IMR-90 (cell line): ENCODE data around the gene UCK2. TPM values are rescaled to one million over a fixed set of nuclear protein-coding genes. Genes with fewer than 3 reads are reported as not detected.

Experiments used
- ATAC-seq: fragments of 200-7000 bp; cut with Tn5 transposase; 2 replicates; pipeline ENCODE4 v1.9.1; 2020; ENCODE audit warnings: low read depth, mild to moderate bottlenecking, moderate library complexity
- BruUV-seq: library from RNA; stranded (reverse); fragments of 400-500 nt; replicated peaks from 2 replicates; lab custom pipeline; 2021; lab: Mats Ljungman, UMichigan
- CTCF ChIA-PET: fragments of 300-600 bp; formaldehyde crosslinking; extraction: SDS; loops from one replicate; lab custom pipeline; 2021; ENCODE audit warnings: antibody characterized with exemption; lab: Yijun Ruan, JAX
- POLR2A ChIA-PET: fragments of 300-600 bp; sonication (Branson Sonifier 250); formaldehyde crosslinking; loops from one replicate; lab custom pipeline; 2022; ENCODE audit warnings: antibody characterized with exemption; ENCODE audit not compliant: unreplicated experiment; lab: Charles Lee
- DNase-seq: peaks from one replicate; pipeline ENCODE4 v3.0.0; 2013
- H2AFZ ChIP-seq: replicated peaks from 2 replicates; pipeline ENCODE3; 2013; ENCODE audit warnings: low read length, mild to moderate bottlenecking; ENCODE audit not compliant: poor library complexity
- H2AK5ac ChIP-seq: 2 replicates; pipeline ENCODE4 v1.6.1; 2013; ENCODE audit warnings: low read depth, low read length, inconsistent platforms
- H2AK9ac ChIP-seq: replicated peaks from 2 replicates; pipeline ENCODE3; 2013; ENCODE audit warnings: mild to moderate bottlenecking, low read depth, low read length, moderate library complexity; ENCODE audit not compliant: poor library complexity
- H2BK120ac ChIP-seq: 2 replicates; pipeline ENCODE4 v1.6.1; 2013; ENCODE audit warnings: low read depth, low read length, inconsistent platforms
- H2BK15ac ChIP-seq: 3 replicates; pipeline ENCODE4 v1.6.1; 2013; ENCODE audit warnings: low read depth, low read length, inconsistent platforms
- H2BK20ac ChIP-seq: 2 replicates; pipeline ENCODE4 v1.6.1; 2013; ENCODE audit warnings: low read depth, mild to moderate bottlenecking, inconsistent platforms, low read length, moderate library complexity
- H2BK5ac ChIP-seq: 2 replicates; pipeline ENCODE4 v1.6.1; 2013; ENCODE audit warnings: mild to moderate bottlenecking, low read depth, low read length, inconsistent platforms; ENCODE audit not compliant: poor library complexity, severe bottlenecking
- H3K14ac ChIP-seq: replicated peaks from 2 replicates; pipeline ENCODE4 v1.6.1; 2013; ENCODE audit warnings: low read depth, low read length, inconsistent platforms
- H3K18ac ChIP-seq: 2 replicates; pipeline ENCODE4 v1.6.1; 2013; ENCODE audit warnings: low read depth, low read length, control low read depth
- H3K23ac ChIP-seq: 2 replicates; pipeline ENCODE4 v1.6.1; 2013; ENCODE audit warnings: low read depth, low read length, inconsistent platforms
- H3K27ac ChIP-seq: 2 replicates; pipeline ENCODE4 v1.5.1; 2013; ENCODE audit warnings: mild to moderate bottlenecking, control low read depth, low read length; ENCODE audit not compliant: insufficient read depth
- H3K27me3 ChIP-seq: 2 replicates; pipeline ENCODE4 v1.6.1; 2013; ENCODE audit warnings: low read length; ENCODE audit not compliant: control insufficient read depth, insufficient read depth
- H3K36me3 ChIP-seq: 2 replicates; pipeline ENCODE4 v1.6.1; 2013; ENCODE audit warnings: low read length, mixed read lengths; ENCODE audit not compliant: control insufficient read depth, insufficient read depth
- H3K4ac ChIP-seq: 2 replicates; pipeline ENCODE4 v1.6.1; 2013; ENCODE audit warnings: low read depth, low read length, inconsistent platforms
- H3K4me1 ChIP-seq: 2 replicates; pipeline ENCODE4 v1.6.1; 2013; ENCODE audit warnings: low read length, mixed read lengths; ENCODE audit not compliant: control insufficient read depth, insufficient read depth
- H3K4me2 ChIP-seq: 2 replicates; pipeline ENCODE4 v1.6.1; 2013; ENCODE audit warnings: low read depth, mild to moderate bottlenecking, control low read depth, low read length, moderate library complexity
- H3K4me3 ChIP-seq: 2 replicates; pipeline ENCODE4 v1.5.1; 2013; ENCODE audit warnings: low read depth, mild to moderate bottlenecking, control low read depth, low read length, moderate library complexity; ENCODE audit not compliant: insufficient read depth
- H3K56ac ChIP-seq: 2 replicates; pipeline ENCODE4 v1.6.1; 2013; ENCODE audit warnings: low read length, inconsistent platforms; ENCODE audit not compliant: insufficient read depth; ENCODE audit errors: extremely low read depth
- H3K79me1 ChIP-seq, 2 experiments: 2 replicates each; pipeline ENCODE4 v1.6.1; 2013; ENCODE audit warnings: low read length in 2 of 2, inconsistent platforms in 1 of 2, low read depth in 1 of 2
- H3K9ac ChIP-seq: 2 replicates; pipeline ENCODE4 v1.6.1; 2013; ENCODE audit warnings: low read depth, low read length, control low read depth
- H3K9me1 ChIP-seq: 2 replicates; pipeline ENCODE4 v1.6.1; 2013; ENCODE audit warnings: low read length, inconsistent platforms; ENCODE audit not compliant: insufficient read depth
- H3K9me3 ChIP-seq: 2 replicates; pipeline ENCODE4 v1.6.1; 2013; ENCODE audit warnings: low read length; ENCODE audit not compliant: control insufficient read depth, insufficient read depth
- H4K20me1 ChIP-seq: 2 replicates; pipeline ENCODE4 v1.6.1; 2013; ENCODE audit warnings: low read length, inconsistent platforms; ENCODE audit not compliant: insufficient read depth
- H4K5ac ChIP-seq: 2 replicates; pipeline ENCODE4 v1.6.1; 2013; ENCODE audit warnings: mild to moderate bottlenecking, low read depth, low read length, control low read depth
- H4K8ac ChIP-seq, 2 experiments: 2 replicates each; pipeline ENCODE4 v1.6.1; 2013; ENCODE audit warnings: low read depth in 2 of 2, low read length in 2 of 2, control low read depth in 1 of 2, inconsistent platforms in 1 of 2
- H4K91ac ChIP-seq: 2 replicates; pipeline ENCODE4 v1.6.1; 2013; ENCODE audit warnings: low read depth, low read length, inconsistent platforms; ENCODE audit not compliant: insufficient read depth
- MAZ ChIP-seq: IDR thresholded peaks from 2 replicates; pipeline ENCODE4 v1.6.1; 2012; ENCODE audit warnings: low read depth, mild to moderate bottlenecking, low read length, improper control_type of control experiment, moderate library complexity, borderline replicate concordance
- MXI1 ChIP-seq: IDR thresholded peaks from 2 replicates; pipeline ENCODE4 v1.6.1; 2012; ENCODE audit warnings: low read depth, mild to moderate bottlenecking, low read length, moderate library complexity, borderline replicate concordance
- WGBS, 2 experiments: methylation state at CpG; one replicate each; pipeline versions ENCODE4 v1.1.5 to v1.1.7; 2013; ENCODE audit warnings: missing lambda C conversion rate in 2 of 2; ENCODE audit not compliant: insufficient read length in 1 of 2; ENCODE audit errors: extremely low coverage in 2 of 2; 5-methylcytosine and 5-hydroxymethylcytosine counted together
- dilution Hi-C: fragments of 300-500 bp; cut with HindIII; formaldehyde crosslinking; loops from one replicate; pipeline ENCODE4 v1.14.3; 2018; ENCODE audit warnings: low sequenced_read_pairs; ENCODE audit not compliant: unreplicated experiment
- in situ Hi-C: fragments of 300-500 bp; cut with MboI; formaldehyde crosslinking; loops from 3 replicates; pipeline ENCODE4 v1.14.3; 2019; ENCODE audit warnings: low sequenced_read_pairs, inconsistent platforms, mixed read lengths
- intact Hi-C: fragments of 100-400 bp; cut with micrococcal nuclease; formaldehyde crosslinking; loops from 2 replicates; pipeline ENCODE4 v1.10.0; 2022
- polyA plus RNA-seq, 3 experiments: library from polyadenylated mRNA; depleted of rRNA; stranded (reverse); fragments of >200 nt; gene quantifications; 2 replicates each; pipeline ENCODE4 v1.2.3, GENCODE V29; 2012; ENCODE audit warnings: low replicate concordance in 1 of 3
- total RNA-seq: library from RNA; depleted of rRNA; stranded (reverse); fragments of >200 nt; gene quantifications from 2 replicates; pipeline ENCODE4 v1.2.3, GENCODE V29; 2012

Gene UCK2
- total and polyA plus RNA-seq, 2 of the 4 experiments (the other 2 are of a cell fraction): 83.0 to 87.8 TPM

DNA sequence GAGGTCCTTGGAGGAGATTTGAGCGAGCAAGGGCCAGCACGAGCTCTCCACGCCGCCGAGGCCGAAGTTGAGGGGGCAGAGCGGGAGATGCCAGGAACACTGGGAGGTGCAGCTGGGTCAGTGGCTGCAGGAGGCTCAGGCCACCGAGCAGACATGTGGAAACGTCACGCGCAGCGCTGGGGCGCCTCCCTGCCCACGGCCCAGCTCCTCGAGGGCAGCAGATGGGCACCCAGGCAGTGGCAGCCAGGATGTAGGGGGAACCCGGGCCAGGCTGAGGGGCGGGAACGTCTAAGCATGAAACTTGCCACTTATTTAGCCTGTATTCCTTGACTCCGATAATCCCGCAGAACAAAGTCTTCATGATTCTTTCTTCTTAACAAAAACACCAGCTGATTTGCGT is 114.1 kb downstream of the UCK2 start:
- no peak overlapping the region for H2BK120ac ChIP-seq
- ATAC-seq: no peak
- no peaks in the 10 kb centered on the region for H3K9me1 ChIP-seq
- no peak overlapping the region for H4K5ac ChIP-seq
- ChIA-PET POLR2A (no interaction called here), CTCF (no interaction called here)
- H3K4me1 ChIP-seq: no peaks in the 10 kb centered on the region
- intact Hi-C loops (no loop called here), in situ Hi-C loops (loop anchor here (25.0 kb wide), 1 partner anchor 554 kb away; no protein-coding TSS in a partner anchor), dilution Hi-C loops (no loop called here)
- no peak overlapping the region for H2AK9ac ChIP-seq
- no peak overlapping the region for H2AK5ac ChIP-seq
- no peak overlapping the region for H4K8ac ChIP-seq
- H3K14ac ChIP-seq: no peak overlapping the region
- H3K9me3 ChIP-seq: no peaks in the 10 kb centered on the region
- no peaks in the 10 kb centered on the region for H3K36me3 ChIP-seq
- BruUV-seq: no TSS peak
- H3K27me3 ChIP-seq: peaks cover 4% of the 10 kb centered on the region
- no peak overlapping the region for H3K56ac ChIP-seq
- H3K4me3 ChIP-seq: no peak overlapping the region
- DNase-seq: no peak
- H3K4me2 ChIP-seq: no peak overlapping the region
- H3K9ac ChIP-seq: no peak overlapping the region
- WGBS, 2 experiments: 62% methylated on average over 6 of the region's 21 CpGs; no CpG with 5 or more reads in 1 of the 2 experiments
- H2AFZ ChIP-seq: no peak overlapping the region
- H2BK15ac ChIP-seq: no peak overlapping the region
- no peak overlapping the region for H3K27ac ChIP-seq
- no peaks in the 10 kb centered on the region for H3K79me1 ChIP-seq
- H2BK20ac ChIP-seq: no peak overlapping the region
- H3K18ac ChIP-seq: no peak overlapping the region
- H2BK5ac ChIP-seq: no peak overlapping the region
- TF ChIP-seq MXI1 (no peak), MAZ (no peak)
- H3K23ac ChIP-seq: no peak overlapping the region
- no peak overlapping the region for H3K4ac ChIP-seq
- no peak overlapping the region for H4K91ac ChIP-seq
- H4K20me1 ChIP-seq: no peaks in the 10 kb centered on the region
